ENCODE results near the gene DAZAP1. TPM values are rescaled to one million over a fixed set of nuclear protein-coding genes. Genes with fewer than 3 reads are reported as not detected.

The DAZAP1 gene
- total RNA-seq, 1 experiment from 2014 or later = 110 TPM

Other genes starting within 250 kb of the DAZAP1 start
- gene SBNO2, start 233.3 kb upstream of the DAZAP1 start, total RNA-seq (2014; rRNA removed; shearing (Covaris generic)) = 37.0 and 51.1 TPM in 2 replicates
- 87.8 and 98.9 TPM in 2 replicates for gene STK11, start 201.8 kb upstream of the DAZAP1 start, total RNA-seq (2014; rRNA removed; shearing (Covaris generic))
- gene CBARP, start 169.6 kb upstream of the DAZAP1 start, total RNA-seq (2014; rRNA removed; shearing (Covaris generic)) = 0.93 and 0.95 TPM in 2 replicates
- gene ATP5F1D, start 165.8 kb upstream of the DAZAP1 start, total RNA-seq (2014; rRNA removed; shearing (Covaris generic)) = 42.2 and 78.9 TPM in 2 replicates
- 7.0 and 19.2 TPM in 2 replicates for gene MIDN, start 159.0 kb upstream of the DAZAP1 start, total RNA-seq (2014; rRNA removed; shearing (Covaris generic))
- gene CIRBP, start 138.3 kb upstream of the DAZAP1 start, total RNA-seq (2014; rRNA removed; shearing (Covaris generic)) = 124 and 266 TPM in 2 replicates
- gene FAM174C, start 132.1 kb upstream of the DAZAP1 start, total RNA-seq (2014; rRNA removed; shearing (Covaris generic)) = 90.5 and 93.6 TPM in 2 replicates
- 9.1 and 9.9 TPM in 2 replicates for gene EFNA2, start 121.7 kb upstream of the DAZAP1 start, total RNA-seq (2014; rRNA removed; shearing (Covaris generic))
- gene NDUFS7, start 23.7 kb upstream of the DAZAP1 start, total RNA-seq (2014; rRNA removed; shearing (Covaris generic)) = 169 and 186 TPM in 2 replicates
- 101 and 117 TPM in 2 replicates for gene GAMT, start 6.0 kb upstream of the DAZAP1 start, total RNA-seq (2014; rRNA removed; shearing (Covaris generic))
- gene RPS15, start 30.8 kb downstream of the DAZAP1 start, total RNA-seq (2014; rRNA removed; shearing (Covaris generic)) = 2,554 and 2,923 TPM in 2 replicates
- 0.79 and 5.5 TPM in 2 replicates for gene APC2, start 42.5 kb downstream of the DAZAP1 start, total RNA-seq (2014; rRNA removed; shearing (Covaris generic))
- gene C19orf25, start 71.6 kb downstream of the DAZAP1 start, total RNA-seq (2014; rRNA removed; shearing (Covaris generic)) = 44.0 and 60.4 TPM in 2 replicates
- 3.1 and 5.4 TPM in 2 replicates for gene PCSK4, start 82.8 kb downstream of the DAZAP1 start, total RNA-seq (2014; rRNA removed; shearing (Covaris generic))
- 4.1 and 4.3 TPM in 2 replicates for gene REEP6, start 83.6 kb downstream of the DAZAP1 start, total RNA-seq (2014; rRNA removed; shearing (Covaris generic))
- gene ADAMTSL5, start 105.4 kb downstream of the DAZAP1 start, total RNA-seq (2014; rRNA removed; shearing (Covaris generic)) = 3.9 and 6.4 TPM in 2 replicates
- 0.22 TPM in 1 of 2 replicates, not detected in the other for gene PLK5, start 116.5 kb downstream of the DAZAP1 start, total RNA-seq (2014; rRNA removed; shearing (Covaris generic))
- 63.7 and 79.0 TPM in 2 replicates for gene MEX3D, start 160.7 kb downstream of the DAZAP1 start, total RNA-seq (2014; rRNA removed; shearing (Covaris generic))
- 158 and 172 TPM in 2 replicates for gene MBD3, start 185.3 kb downstream of the DAZAP1 start, total RNA-seq (2014; rRNA removed; shearing (Covaris generic))
- gene UQCR11, start 197.9 kb downstream of the DAZAP1 start, total RNA-seq (2014; rRNA removed; shearing (Covaris generic)) = 74.2 and 88.5 TPM in 2 replicates
- 219 and 238 TPM in 2 replicates for gene TCF3, start 245.0 kb downstream of the DAZAP1 start, total RNA-seq (2014; rRNA removed; shearing (Covaris generic))

Measured in A172 (cell line).